ENCODE results near the gene GPR180. TPM values are rescaled to one million over a fixed set of nuclear protein-coding genes. Genes with fewer than 3 reads are reported as not detected.

GPR180 gene
- total RNA-seq = 10 to 100 TPM; 18.9 to 30.0 TPM

DNA sequence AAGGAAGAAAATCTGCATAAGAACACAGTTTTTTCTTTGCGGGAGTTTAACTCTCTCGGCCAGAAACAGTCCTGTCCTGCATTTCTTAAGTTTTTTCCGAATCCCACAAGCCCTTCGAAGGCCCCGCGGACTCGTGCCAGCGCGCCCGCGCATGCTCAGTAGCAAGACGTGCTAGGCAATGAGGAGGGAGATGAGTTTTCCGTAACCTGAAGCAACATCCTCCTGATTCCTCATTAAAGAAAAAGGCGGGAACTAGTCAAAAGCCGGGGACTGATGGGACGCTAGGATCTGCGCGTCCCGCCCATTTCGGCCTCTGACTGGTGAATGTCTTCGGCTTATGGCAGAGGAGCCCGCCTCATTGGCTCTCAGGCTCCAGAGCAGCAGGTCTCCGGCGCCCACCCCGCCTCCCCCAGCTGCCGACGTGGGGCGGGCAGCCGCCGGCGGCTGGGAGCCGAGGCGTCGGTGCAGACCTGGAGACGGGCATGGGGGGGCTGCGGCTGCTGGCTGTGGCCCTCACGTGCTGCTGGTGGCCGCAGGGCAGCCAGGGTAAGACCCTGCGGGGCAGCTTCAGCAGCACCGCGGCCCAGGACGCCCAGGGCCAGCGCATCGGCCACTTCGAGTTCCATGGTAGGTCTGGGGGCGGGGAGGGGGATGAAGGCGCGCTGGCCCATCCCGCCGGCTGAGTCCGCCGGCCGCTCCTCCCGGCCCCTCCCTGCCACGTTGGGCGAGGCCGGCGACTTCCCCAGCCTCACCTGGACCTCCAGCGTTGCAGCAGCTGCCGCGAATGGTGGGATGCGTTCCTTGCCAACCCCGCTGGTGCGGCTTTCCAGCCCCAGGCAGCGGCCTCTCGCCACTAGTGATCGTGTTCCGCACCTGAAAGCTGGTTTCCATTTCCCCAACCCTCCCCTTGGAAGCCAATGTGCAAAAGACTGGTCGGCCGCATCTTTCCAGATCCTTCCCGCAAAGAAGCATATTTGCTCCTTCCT, at the start of gene GPR180:
Gene GPR180, plus strand, starts transcription at position 412 of the 986 bp plus-strand sequence. Its CDS starts 71 bp downstream, at position 483.

DNA sequence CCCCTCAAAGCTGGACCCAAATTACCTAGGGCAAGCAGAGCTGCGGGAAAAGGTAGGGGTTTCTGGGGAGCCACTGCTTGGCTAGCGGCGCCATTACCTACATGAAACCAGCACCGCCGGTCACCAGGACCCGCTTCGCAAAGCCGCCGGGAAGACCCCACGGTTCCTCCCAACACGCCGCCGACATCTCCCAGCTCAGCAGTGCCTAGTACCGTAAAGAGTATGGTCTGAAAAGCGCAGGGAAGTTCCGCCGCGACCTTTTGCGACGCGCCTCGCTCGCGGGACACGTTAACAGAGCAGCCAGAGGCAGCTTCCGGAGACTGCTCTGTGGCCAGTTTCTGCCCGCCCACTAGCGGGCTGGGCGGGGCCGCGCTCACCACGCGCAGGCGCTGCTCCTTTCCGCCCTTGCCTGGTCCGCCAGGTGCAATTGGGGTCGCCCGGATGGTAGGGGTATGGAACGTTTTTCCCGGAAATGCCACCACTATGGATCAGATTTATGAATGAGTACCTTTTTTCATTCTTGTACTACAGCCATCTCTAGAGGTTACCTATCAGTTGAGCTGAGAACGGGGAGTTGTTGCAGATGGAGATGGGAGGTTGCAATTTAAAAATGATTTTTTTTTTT, 5.6 kb upstream of the GPR180 start, which contains the start of gene TGDS:
Gene TGDS, minus strand, starts transcription at position 203 of the 625 bp plus-strand sequence. Its CDS starts 16 bp downstream, at position 187.

Small RNA genes lying within 50 kb of the gene (small RNA-seq; reads per million reads assigned to genes)
- 0.12 to 0.21 reads per million in 2 donors for gene RNA5SP36

Other genes starting within 250 kb of the GPR180 start
- 1,000 to 10,000 TPM; 1,297 to 2,161 TPM for gene DCT, start 122.2 kb upstream of the GPR180 start, total RNA-seq
- gene TGDS, start 5.7 kb upstream of the GPR180 start, total RNA-seq = 10 to 100 TPM; 25.5 to 38.6 TPM
- gene SOX21, start 110.7 kb downstream of the GPR180 start, total RNA-seq = not detected